NCI-H1105 treated with DMSO at 0.1 percent for 48 hours (cell line): ENCODE results near the gene ZNF175.

ENCODE experiments used
- DNase-seq: peaks from one replicate; lab custom pipeline; 2025; lab: John Stamatoyannopoulos, UW

ZNF175 gene

DNA sequence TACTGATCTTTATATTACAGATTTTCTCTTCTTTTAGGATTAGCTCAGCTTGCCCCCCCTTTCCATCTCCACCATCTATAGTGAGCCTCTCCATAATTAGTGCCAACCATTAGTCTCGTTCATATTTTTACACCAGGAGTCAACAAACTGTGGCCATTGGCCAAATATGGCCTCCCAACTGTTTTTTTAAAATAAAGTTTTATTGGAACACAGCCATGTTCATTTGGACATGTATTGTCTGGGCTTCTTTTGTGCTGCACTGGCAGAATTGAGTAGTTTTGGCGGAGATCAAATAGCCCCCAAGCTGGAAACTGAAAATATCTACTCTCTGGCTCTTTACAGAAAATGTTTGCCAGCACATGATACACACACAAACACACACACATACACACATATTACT is 18.4 kb downstream of the ZNF175 start:
- DNase-seq: no peak

DNA sequence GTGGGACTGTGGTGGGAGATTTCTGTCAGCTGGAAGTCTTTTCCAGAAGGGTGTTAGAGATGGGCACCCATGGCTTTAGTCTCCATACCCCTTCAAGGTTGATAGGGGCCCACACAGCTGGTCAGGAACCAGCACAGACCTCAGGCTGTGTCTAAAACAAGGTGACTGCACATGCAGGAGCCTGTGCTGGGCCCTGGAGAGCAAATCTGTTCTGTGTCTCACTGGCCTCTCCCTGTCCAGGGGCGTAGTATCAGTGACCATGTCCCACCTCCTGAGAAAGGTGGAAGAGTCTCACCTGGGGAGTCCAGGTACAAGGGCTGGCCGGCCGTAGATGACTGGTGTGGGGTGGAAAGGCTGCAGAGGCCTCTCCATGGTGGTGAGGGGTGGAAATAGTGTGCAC is 19.4 kb downstream of the ZNF175 start:
- no peak for DNase-seq

DNA sequence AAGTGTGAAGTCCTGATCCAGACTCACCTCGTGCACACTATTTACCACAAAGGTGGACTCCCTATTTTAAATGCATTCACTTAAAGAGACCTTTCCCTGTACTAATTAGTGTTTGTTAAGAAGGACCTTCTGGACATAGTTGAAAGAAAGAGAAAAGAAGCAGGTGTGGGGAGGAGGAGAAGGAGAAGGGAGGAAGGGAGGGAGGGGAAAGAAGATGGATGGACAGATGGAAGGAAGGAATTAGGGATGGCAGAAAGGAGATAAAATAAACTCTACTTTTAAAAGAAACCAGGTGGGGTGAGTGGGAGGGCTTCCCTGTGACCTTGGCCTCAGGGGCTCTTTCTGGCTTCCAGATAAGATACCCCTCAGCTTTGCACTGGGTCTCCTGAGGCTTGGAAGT is 21.4 kb downstream of the ZNF175 start:
- DNase-seq: no peak

DNA sequence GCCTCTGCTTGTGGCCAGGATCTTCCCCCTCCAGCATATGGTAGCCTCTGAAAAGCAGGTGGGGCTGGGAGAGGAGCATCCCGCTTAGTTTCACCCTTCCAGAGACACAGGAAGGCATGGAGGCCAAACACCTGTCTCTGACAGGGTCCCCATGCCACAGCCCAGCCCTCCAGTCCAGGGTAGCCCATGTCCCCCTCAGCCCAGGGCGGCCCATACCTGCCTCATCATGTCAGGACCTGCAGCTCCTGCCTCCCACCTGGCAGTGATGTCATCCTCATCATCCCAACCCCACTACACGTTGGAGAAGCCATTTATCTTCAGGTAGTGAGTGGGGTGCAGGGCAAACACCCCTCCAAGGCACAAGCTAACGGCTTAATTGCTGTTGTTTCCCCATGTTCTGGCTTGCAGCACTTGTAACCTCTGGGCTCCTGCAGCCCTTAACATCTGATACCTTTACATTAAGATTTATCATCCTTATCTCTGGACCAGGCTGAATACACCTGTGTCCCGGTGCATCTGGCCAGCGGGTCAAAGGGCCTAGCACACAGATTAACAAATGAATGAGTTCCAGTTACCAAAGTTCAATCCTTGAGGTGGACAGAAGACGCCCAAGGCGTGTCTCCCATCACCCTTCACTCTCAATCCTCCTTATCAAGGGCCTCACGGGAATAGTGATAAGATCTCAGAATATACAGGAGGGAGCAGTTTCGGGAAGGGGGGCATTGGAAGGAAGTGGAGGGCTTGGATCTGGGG is 22.2 kb downstream of the ZNF175 start:
- no peak for DNase-seq

DNA sequence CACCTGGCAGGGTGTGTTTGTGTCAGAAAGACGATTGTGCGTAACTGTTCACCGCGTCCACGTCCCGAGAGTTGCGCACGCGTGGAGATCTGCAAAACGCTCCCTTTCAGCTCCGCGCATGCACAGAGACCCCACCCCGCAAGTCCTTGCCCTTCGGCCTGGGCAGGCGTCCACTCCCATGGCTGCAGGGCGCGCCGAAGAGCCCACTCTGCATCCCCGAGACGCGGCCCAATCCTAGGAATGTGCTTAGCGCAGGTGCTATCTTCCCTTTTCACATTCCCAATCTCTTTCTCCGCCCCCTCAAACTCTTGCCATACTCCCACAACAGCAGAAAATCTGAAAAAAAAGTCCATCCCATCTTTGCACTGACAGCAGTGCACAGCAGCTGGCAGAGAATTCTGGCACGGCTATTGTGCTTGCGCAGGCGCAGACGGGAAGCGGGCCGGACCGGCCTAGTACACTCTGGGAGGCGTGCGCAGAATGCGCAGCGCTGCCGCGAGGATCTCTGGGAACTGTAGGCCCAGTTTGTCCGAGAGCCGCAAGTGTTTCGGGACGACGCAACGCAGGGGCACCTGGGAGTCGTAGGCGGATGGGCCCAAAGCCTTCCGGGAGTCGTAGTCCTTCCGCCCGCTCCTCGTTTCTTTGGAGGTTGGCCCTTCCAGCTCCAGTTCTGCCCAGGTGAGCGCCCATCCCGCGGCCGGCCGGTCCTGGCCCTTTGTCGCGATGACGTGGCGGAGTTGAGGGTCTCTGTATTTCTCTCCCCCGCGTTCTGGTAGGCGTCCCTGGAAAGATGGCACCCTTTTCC is 23.1 kb downstream of the ZNF175 start:
- DNase-seq: peak; percentile 93

DNA sequence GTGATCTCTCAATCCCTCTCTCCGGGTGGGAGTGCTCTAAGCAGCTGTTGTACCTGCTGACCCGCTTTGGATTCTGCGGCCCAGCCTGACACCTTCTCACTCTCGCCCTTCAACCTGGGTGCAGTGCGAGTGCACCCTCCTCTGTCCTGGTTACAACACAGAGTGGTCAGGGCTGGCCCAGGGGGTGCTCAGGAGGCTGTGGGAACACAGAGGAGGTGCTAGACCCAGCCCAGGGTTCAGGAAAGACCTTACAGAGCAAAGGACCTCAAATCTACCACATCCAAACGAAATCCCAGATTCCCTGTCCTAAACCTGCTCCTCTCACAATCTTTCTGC is 23.7 kb downstream of the ZNF175 start:
- DNase-seq: no peak

DNA sequence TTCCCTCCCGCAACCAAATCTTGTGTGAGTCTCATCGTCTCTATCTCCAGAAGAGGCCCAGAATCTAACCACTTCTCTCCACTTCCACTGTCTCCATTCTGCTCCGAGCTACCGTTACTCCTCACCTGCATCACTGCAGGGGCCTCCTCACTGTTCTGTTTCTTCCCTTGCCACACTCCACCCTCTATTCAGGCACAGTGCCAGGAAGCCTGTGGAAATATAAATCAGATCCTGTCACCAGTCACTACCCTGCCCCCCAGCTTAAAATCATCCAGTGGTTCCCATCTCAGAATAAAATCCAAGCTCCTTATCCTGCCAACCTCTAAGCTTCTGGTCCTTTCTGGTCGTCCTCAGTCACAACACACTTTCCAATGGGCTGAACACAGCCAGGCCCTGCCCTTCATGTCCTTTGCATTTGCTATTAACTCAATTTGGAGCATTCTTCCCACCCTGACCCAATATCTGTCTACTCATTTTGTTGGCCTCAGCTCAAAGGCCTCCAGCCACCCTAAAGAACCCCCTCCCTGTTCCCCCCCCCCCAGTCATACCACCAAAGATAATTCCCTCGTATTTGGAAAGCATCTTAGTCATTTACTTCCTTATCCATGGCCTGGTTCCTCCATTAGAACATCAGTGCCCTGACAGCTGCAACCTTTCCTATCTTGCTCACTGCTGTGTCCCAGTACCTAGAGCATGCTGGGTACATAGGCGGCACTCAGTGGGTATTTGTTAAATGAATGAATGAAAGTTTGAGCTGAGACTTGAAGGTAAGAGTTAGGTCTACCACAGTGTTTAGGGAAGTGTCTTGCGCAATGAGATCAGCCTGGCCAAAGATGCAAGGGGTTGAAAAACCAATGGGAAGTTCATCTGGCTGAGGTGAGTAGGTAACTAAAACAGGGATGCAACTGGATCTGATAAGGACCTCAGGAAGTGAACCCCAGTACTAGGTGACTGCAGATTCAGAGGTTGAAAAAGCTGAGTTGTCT is 24.4 kb downstream of the ZNF175 start:
- DNase-seq: no peak

DNA sequence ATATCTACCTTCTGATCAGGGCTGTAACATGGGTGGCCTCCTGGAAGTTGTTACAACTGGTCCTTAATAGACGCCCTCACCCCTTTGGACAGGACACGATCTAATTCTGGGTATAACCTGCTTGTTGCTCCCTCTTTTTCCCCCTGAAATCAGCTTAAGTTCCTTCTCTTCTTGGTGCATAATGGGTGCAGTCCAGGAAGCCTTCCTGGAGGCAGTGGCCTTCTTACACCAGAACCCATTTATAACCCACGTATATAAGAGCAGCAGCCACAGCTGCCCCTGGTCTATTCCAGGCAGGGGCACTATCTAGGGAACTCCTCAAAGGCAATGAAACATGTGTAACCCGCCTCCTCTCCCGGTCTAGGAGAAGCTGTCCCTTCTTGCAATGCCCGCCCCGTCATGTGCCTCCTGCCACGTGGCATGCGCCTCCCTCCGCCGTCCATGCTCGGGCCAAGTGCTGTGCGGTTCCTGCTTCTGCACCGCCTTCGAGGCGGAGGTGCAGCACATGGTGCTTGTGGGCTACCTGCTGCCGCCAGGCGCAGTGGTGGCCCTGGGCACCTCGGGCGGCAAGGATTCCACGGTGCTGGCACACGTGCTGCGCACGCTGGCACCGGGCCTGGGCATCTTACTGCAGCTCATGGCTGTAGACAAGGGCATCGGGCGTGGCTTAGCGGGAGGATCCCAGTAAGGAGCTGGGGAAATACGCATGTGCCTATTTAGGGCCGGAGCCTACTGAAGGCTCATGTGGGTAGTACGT is 27.3 kb downstream of the ZNF175 start:
- DNase-seq: no peak

DNA sequence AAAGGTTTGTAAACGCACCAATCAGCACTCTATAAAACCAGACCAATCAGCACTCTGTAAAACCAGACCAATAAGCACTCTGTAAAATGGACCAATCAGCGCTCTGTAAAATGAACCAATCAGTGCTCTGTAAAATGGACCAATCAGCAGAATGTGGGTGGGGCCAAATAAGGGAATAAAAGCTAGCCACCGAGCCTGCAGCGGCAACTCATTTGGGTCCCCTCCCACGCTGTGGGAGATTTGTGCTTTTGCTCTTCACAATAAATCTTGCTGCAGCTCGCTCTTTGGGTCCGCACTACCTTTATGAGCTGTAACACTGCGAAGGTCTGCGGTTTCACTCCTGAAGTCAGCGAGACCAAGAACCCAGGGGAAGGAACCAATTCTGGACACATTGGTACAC is 28.0 kb downstream of the ZNF175 start:
- DNase-seq: no peak

DNA sequence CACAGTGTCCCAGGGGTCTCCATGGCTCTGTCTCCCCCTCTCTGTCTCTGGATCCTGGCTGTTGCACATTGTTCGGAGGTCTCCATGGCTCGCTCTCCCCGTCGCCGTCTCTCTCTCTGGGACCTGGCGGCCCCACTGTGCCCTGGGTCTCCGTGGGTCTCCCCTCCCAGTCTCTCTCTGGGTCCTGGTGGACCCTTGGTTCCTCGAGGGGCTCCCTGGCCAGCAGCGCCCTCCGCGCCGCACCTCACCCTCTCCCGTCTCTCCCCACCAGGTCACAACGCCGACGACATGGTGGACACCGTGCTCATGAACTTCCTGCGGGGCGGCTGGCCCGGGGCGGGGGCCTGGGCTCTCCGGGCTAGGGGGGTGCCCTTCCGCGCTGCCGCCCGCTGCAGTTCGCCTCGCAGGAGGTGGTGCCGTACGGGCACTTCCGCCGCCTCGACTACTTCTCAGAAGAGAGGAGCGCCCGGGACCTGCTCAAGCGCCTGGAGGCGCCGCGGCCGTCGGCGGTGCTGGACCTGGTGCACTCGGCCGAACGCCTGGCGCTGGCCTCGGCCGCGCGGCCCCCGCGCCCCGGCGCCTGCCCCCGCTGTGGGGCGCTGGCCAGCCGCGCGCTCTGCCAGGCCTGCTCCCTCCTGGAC is 30.0 kb downstream of the ZNF175 start:
- DNase-seq: no peak

DNA sequence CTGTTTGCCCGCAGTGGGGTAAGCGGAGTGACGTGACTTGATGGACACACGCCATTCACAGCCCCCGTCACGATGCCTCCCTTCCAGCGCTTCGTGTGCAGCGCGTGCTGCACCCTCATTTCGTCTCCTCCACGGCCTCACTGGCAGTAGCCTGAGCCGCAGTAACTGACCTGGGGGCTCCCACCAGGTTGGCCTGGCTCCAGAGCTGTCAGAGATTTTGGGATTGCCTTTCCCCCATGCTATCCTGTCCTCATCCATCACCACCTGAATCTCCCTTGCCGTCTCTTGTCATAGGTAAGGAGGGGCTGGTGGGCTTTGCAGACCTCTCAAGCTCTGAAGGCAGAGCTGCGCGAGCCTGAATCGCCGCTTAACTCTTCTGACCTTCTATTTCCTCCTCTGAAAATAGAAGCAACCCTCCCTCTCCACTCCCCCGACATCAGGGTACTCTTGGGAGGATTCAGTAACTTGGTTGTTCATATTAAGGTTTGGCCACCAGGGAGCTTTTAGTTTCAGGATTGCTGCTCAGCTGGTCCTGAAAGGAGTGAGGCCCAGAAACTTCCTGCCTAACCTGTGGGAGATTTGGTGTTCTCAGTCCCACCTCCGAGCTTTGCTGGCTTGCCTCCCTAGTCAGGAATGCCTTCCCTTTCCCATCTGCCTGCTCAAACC is 31.2 kb downstream of the ZNF175 start:
- DNase-seq: no peak

DNA sequence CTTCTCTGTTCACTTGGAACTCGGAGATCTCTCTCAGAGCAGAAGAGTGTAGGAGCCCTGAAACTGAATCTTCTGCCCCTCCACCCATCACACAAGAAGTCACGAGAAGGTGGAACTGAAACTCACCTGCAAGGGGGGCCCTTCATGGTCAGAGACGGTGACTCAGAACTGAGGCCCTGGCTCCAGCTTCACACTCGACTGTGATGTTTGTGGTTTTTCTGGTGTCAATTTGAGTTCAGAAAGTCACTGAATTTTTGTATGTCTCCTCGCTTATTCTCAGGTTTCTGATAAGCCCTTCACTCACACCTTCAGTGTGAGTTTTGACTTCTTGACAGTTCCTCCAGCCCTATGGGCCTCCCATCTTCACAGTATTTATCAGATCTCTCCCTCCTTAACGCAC is 36.0 kb downstream of the ZNF175 start:
- no peak for DNase-seq

DNA sequence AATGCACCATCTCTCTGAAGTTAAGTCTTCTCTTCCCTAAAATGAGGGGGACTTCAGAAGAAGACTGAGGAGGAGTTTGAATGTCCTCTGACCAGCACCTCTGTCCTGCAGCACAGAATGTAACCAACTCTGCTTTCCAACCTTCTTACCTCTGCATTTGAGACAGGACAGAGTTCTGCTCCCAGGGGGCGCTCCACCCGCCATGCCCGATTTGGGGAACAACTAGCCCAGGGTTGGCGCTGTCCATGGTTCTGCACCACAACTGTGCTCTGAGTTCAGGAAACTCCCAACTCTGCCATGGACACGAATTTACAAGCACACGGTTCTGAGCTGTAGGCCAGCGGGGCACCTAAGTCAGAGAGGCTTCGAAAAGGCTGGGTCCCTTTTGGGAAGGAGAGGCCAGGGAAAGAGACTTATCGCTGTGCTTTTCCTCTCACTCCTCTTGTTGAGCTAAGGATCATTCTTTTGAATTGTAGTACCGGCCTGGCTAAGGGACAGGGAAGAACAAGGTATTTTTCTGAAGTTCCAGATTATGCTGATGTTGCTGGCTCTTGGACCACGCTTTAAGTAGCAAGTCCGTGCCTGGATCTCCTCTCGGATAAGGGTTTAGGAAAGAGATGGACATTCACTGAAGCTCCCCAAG is 37.0 kb downstream of the ZNF175 start:
- DNase-seq: no peak

DNA sequence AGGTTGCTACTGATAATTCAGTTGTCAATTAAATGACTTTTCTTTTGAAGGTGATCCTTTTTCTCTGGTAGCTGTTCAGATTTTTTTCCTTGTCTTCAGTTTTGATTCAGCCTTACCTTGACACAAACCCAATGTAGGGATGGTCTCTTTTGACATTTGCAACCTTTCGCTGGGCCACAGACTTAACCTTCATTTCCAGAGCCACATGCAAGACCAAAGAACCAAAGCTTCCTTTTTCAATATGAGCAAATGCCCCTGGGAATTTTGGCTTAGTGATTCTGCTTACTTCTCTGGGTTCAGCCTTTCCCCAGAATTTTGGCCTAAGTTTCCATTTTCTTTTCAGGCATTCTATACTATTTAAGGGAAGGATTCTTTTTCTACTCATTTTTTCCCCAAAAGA is 39.5 kb downstream of the ZNF175 start:
- no peak for DNase-seq

DNA sequence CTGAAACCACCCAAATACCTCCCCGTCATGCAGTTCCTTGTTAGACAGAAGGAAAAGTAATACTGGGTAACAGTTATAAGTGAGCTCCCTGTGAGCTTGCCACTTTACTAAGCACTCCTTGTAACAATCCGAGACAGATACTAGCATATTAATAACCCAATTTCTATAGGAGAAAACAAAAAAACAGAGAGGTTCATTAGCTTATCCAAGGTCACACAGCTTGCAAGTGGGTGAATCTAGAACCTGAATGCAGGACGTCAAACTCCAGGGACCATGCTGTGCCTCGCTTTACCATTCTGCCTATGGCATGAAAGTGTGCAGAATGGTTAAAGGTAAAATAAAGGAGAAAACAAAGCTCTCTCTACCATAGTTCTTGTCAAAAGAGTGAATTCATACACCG is 43.7 kb downstream of the ZNF175 start:
- DNase-seq: no peak

DNA sequence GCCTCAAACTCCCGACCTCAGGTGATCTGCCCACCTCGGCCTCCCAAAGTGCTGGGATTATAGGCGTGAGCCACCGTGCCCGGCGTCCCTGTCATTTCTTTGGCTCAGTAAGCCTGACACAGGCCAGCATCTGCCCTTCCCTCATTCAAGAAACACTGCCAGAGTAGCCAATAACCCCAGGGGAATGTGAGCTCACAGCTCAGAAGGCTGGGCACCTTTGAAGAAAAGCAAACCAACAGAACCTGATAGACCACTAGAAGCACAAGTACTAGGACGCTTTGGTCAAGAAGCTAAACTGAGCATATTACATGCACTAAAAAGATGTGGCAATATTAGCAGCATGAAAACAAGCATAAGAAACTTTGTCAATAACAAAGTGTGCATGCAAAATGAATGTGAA is 44.9 kb downstream of the ZNF175 start:
- DNase-seq: no peak

DNA sequence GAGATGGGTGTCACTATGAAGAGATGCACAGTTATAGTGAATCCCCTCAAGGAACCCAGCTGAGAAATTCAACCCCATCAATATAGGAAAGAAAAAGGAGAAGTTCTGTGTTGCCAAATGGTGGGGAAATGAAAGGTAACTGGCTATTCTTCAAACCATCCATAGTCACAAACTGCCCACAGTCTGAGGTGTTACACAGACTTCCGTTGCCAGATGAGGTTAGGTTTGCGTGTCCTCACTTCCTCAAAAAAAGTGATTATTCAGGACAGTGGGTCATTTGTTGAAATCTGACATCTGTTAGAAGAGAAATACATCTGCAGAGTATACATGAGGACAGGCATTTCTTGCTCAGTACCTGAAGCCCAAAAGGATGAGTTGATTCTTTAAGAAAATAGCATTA is 50.1 kb downstream of the ZNF175 start:
- DNase-seq: no peak

DNA sequence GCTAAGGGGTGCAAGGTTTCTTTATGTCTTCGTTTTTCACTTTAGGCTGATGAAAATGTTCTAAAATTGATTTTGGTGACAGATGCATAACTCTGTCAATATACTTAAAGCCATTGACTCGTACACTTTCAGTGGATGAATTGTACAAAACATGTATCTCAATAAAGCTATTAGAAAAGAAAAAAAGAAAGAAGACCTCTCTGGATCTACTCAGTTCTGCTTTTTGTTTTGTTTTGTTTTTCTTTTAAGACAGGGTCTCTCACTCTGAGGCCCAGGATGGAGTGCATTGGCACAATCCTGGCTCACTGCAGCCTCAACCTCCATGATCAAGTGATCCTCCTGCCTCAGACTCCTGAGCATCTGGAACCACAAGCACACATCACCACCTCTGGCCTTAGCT is 55.6 kb downstream of the ZNF175 start:
- no peak for DNase-seq

DNA sequence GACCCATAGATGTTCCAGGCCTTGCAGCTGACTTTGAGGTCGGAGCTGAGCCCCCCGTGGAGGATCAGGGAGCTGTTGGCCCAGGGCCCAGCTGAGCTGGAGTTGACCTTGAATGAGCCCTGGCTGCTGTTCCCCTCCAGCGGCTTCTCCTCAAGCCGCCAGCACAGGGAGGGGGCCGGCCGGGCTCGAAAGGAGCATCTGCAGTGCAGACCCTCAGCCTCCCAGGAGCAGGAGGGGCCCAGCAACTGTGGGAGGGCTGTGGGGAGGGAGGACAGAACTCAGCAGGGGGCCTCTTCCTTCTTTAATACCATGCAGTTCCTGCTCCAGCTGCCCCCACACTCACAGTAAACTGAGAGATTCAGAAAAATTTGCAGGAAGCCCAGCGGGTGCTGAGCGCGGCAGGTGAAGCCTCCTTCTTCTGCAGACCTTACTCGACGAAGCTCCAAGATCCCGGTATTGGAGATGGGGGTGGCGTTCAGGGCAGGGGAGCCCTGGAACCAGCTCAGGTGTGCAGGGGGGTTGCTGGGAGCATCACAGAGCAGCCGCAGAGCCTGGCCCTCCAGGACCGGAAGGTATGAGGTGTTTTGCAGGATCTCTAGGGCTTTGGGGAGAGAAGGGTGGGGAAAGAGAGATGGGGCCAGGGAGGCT is 56.5 kb downstream of the ZNF175 start:
- no peak for DNase-seq
